Right renal pelvis (tissue), 4 donors: Measurements from ENCODE around the gene S100Z. TPM values are rescaled to one million over a fixed set of nuclear protein-coding genes. Genes with fewer than 3 reads are reported as not detected.
"Not testable (repeated sequence)": the region's sequence is repeated elsewhere in the genome, so short reads cannot be mapped to it uniquely, and the experiment has no call there.

Experiments
- DNase-seq, 4 donors: peaks; one replicate each; pipeline ENCODE4 v3.0.0-alpha.2; 2013; ENCODE audit warnings: low read depth in 4 of 4, low spot score in 3 of 4, missing footprints in 1 of 4
- polyA plus RNA-seq, 4 donors: library from polyadenylated mRNA; unstranded; fragments of 120-200 nt; gene quantifications; one replicate each; pipeline ENCODE4 v1.2.1, GENCODE V29; 2013; ENCODE audit not compliant: insufficient read length in 4 of 4

The S100Z gene
- polyA plus RNA-seq, 4 donors: 0.10 to 0.41 TPM; not detected in 2

- DNase-seq: not testable (repeated sequence)
Measured at GRCh38 chr5:76822105-76822731, 27.6 kb upstream of the S100Z start.

GRCh38 chr5:76826416-76826815 lies 23.4 kb upstream of the S100Z start:
- DNase-seq: not testable (repeated sequence)

- no peak for DNase-seq
Measured at GRCh38 chr5:76831110-76831452, 18.7 kb upstream of the S100Z start.

- no peak for DNase-seq
Measured at GRCh38 chr5:76836181-76836580, 13.6 kb upstream of the S100Z start.

- no peak for DNase-seq
Measured at GRCh38 chr5:76836585-76836984, 13.2 kb upstream of the S100Z start.

- no peak for DNase-seq
Measured at GRCh38 chr5:76838481-76839261, 11.1 kb upstream of the S100Z start.

- DNase-seq: no peak
Measured at GRCh38 chr5:76841361-76841760, 8.5 kb upstream of the S100Z start.

- DNase-seq: no peak
Measured at GRCh38 chr5:76845890-76846289, 3.9 kb upstream of the S100Z start.

GRCh38 chr5:76850543-76851145 lies 830 bp downstream of the S100Z start:
- no peak for DNase-seq

- DNase-seq: no peak
Measured at GRCh38 chr5:76851728-76852369, 2.0 kb downstream of the S100Z start.

- no peak for DNase-seq
Measured at GRCh38 chr5:76852772-76853171, 3.0 kb downstream of the S100Z start.

- not testable (repeated sequence) for DNase-seq
Measured at GRCh38 chr5:76853741-76854140, 3.9 kb downstream of the S100Z start.

- no peak for DNase-seq
Measured at GRCh38 chr5:76854644-76855043, 4.8 kb downstream of the S100Z start.

- DNase-seq: not testable (repeated sequence)
Measured at GRCh38 chr5:76855501-76855900, 5.7 kb downstream of the S100Z start.

GRCh38 chr5:76855961-76856360 lies 6.1 kb downstream of the S100Z start:
- no peak for DNase-seq

- not testable (repeated sequence) for DNase-seq
Measured at GRCh38 chr5:76856800-76857199, 7.0 kb downstream of the S100Z start.

GRCh38 chr5:76859591-76860247 lies 9.9 kb downstream of the S100Z start:
- DNase-seq: no peak

- no peak for DNase-seq
Measured at GRCh38 chr5:76861612-76862011, 11.8 kb downstream of the S100Z start.

- DNase-seq: no peak
Measured at GRCh38 chr5:76863001-76863400, 13.2 kb downstream of the S100Z start.

- no peak for DNase-seq
Measured at GRCh38 chr5:76866503-76866902, 16.7 kb downstream of the S100Z start.

GRCh38 chr5:76867038-76867437 lies 17.2 kb downstream of the S100Z start:
- DNase-seq: no peak
